Thyroid gland (tissue), 4 donors: ENCODE data around the gene LYPD1. TPM values are rescaled to one million over a fixed set of nuclear protein-coding genes. Genes with fewer than 3 reads are reported as not detected.
A peak's percentile ranks its signal among the peaks of the same experiment; 100 is the strongest.

Source experiments
- DNase-seq, 2 donors: peaks; one replicate each; pipeline ENCODE4 v3.0.0-alpha.2; 2019
- H3K27ac ChIP-seq, 3 donors: fragments of 200-600 bp; sonication (generic); 1 replicate in 2 of 3; 2 replicates in 1 of 3; pipeline ENCODE4 v1.5.1; 2016 to 2019; ENCODE audit warnings: mild to moderate bottlenecking in 1 of 3, moderate library complexity in 1 of 3
- H3K27me3 ChIP-seq: fragments of 200-600 bp; sonication (generic); one replicate; pipeline ENCODE4 v1.5.1; 2019
- H3K36me3 ChIP-seq, 2 donors: fragments of 200-600 bp; sonication (generic); one replicate each; pipeline ENCODE4 v1.5.1; 2016 to 2019
- H3K4me1 ChIP-seq, 2 donors: fragments of 200-600 bp; sonication (generic); one replicate each; pipeline ENCODE4 v1.5.1; 2017 to 2019
- H3K4me3 ChIP-seq, 3 donors: fragments of 200-600 bp; sonication (generic); replicated peaks in 1 of 3; 1 replicate in 2 of 3; 2 replicates in 1 of 3; pipeline ENCODE4 v1.5.1; 2016; ENCODE audit warnings: mild to moderate bottlenecking in 1 of 3
- H3K9me3 ChIP-seq: fragments of 200-600 bp; sonication (generic); one replicate; pipeline ENCODE4 v1.5.1; 2017
- POLR2A ChIP-seq, 2 donors: fragments of 450-650 bp; IDR thresholded peaks; one replicate each; pipeline ENCODE4 v1.6.1; 2017; ENCODE audit warnings: antibody characterized with exemption in 2 of 2, mild to moderate bottlenecking in 2 of 2, moderate library complexity in 1 of 2
- WGBS, 2 donors: methylation state at CpG; one replicate each; pipeline ENCODE4 v1.1.5; 2017; 5-methylcytosine and 5-hydroxymethylcytosine counted together
- intact Hi-C: fragments of 100-400 bp; cut with DNase I; formaldehyde crosslinking; loops from one replicate; pipeline ENCODE4 v1.15.1; 2023
- total RNA-seq, 4 donors: library from RNA; depleted of rRNA; stranded (reverse); fragments of >200 nt; gene quantifications; one replicate each; pipeline ENCODE4 v1.2.3, GENCODE V29; 2016
- TF ChIP-seq, protein P1 (sequence below), 6 experiments: fragments of 200-600 bp in 3 of 6; fragments of 450-650 bp in 3 of 6; sonication (generic) in 3 of 6; IDR thresholded peaks; one replicate each; pipeline ENCODE4 v1.5.1; 2016 to 2019; ENCODE audit warnings: antibody characterized with exemption in 6 of 6, mild to moderate bottlenecking in 2 of 6, inconsistent platforms in 1 of 6, moderate library complexity in 1 of 6

LYPD1 gene
- total RNA-seq, 4 donors from 2014 or later: 0.45 to 1.9 (median 0.93) TPM; not detected in 1

DNA sequence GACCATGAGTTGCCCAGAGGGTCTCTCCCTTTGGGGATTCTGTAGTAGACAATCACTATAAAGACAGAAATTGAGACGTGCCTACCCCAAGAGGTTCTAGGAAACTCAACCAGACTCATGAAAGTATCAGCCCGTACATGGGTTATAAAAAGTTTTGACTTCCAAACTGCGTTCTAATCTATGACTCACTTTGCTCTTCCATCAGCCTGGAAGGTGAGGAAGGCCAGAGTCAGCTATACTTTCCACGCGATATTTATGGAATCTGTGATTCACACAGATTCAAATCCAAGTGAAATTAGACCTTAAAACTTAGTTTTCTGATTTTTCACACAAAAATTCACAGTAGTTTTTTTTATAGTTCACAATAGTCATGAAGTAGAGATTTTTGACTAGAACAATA is 7.7 kb upstream of the LYPD1 start:
- Histone ChIP-seq H3K4me1 (no peaks in the 10 kb centered on the region), H3K36me3 (no peaks in the 10 kb centered on the region), H3K9me3 (no peaks in the 10 kb centered on the region), H3K4me3 (no peak overlapping the region), H3K27me3 (no peaks in the 10 kb centered on the region), H3K27ac (no peak overlapping the region)
- TF ChIP-seq, protein P1, sequence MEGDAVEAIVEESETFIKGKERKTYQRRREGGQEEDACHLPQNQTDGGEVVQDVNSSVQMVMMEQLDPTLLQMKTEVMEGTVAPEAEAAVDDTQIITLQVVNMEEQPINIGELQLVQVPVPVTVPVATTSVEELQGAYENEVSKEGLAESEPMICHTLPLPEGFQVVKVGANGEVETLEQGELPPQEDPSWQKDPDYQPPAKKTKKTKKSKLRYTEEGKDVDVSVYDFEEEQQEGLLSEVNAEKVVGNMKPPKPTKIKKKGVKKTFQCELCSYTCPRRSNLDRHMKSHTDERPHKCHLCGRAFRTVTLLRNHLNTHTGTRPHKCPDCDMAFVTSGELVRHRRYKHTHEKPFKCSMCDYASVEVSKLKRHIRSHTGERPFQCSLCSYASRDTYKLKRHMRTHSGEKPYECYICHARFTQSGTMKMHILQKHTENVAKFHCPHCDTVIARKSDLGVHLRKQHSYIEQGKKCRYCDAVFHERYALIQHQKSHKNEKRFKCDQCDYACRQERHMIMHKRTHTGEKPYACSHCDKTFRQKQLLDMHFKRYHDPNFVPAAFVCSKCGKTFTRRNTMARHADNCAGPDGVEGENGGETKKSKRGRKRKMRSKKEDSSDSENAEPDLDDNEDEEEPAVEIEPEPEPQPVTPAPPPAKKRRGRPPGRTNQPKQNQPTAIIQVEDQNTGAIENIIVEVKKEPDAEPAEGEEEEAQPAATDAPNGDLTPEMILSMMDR (IDR thresholded peaks at IDR 0.05): no peak
- TF ChIP-seq POLR2A (IDR thresholded peaks at IDR 0.05): no peak
- DNase-seq: no peak
- intact Hi-C loops: no loop called here
- WGBS, 2 donors: 88 to 96% methylated on average over 5 of the region's 5 CpGs

DNA sequence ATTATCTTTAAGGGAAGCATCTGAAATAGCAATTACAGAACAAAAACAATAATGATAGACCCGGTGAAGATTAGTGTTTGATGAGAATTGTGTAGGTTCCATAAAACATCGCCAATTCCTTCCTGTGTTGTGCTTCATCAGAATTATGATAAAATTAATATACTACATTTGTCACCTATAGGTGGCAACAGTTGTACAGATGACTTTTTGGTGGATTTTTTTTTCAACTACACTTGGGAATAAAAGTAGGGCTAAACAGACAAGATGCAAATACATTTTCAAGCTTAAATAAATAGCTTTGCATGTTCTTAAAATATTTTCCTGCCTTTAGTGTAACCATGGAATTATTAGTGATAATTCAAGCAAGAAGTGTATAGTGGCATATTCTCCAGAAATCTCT is 7.0 kb upstream of the LYPD1 start:
- H3K27ac ChIP-seq: no peak overlapping the region
- no peak for DNase-seq
- intact Hi-C loops: no loop called here
- H3K27me3 ChIP-seq: no peaks in the 10 kb centered on the region
- H3K4me1 ChIP-seq: no peaks in the 10 kb centered on the region
- no peak overlapping the region for H3K4me3 ChIP-seq
- H3K36me3 ChIP-seq: no peaks in the 10 kb centered on the region
- no peaks in the 10 kb centered on the region for H3K9me3 ChIP-seq
- WGBS, 2 donors: 82 to 89% methylated on average over 2 of the region's 2 CpGs
- no peak for TF ChIP-seq POLR2A (IDR thresholded peaks at IDR 0.05)
- TF ChIP-seq, protein P1 (IDR thresholded peaks at IDR 0.05): no peak

DNA sequence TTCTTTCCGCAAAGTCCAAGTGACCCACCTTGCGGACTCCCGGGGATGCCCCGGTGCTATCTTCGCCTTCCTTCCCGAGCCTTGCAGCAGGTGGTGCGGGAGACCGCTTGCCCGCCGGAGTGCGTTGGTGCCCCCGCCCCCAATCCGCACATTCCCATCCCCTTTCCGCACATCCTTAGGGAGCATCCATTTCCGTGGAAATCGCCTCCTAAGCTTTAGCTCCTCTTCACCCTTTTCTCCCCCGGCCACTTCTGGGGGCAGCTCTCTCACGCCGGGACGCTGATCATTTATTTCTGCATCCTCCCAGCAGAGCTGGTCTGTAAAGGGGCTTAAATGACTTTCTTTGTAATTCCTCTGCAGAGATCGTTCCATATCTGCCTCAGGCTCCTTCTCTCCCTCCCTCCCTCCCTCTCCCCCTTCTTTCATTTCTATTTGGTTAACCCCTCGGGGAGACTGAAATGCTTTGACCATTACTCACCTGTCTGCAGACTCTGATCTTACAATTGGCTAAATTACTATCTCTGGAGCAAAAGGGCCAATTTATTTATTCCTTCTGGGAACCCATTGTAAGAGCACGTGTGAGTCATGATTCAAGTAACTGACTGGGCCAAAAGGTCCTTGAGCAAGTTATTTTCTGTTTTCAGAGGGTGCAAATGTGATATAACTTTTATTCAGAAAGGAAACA is 1.3 kb upstream of the LYPD1 start:
- peaks cover 19 to 31% of the 10 kb centered on the region in 2 donors for H3K4me1 ChIP-seq
- peaks cover 11% of the 10 kb centered on the region for H3K27me3 ChIP-seq
- no peak overlapping the region for H3K4me3 ChIP-seq
- no peak overlapping the region for H3K27ac ChIP-seq
- TF ChIP-seq, protein P1 (IDR thresholded peaks at IDR 0.05): no peak
- TF ChIP-seq POLR2A (IDR thresholded peaks at IDR 0.05): no peak
- H3K36me3 ChIP-seq: no peaks in the 10 kb centered on the region
- H3K9me3 ChIP-seq: no peaks in the 10 kb centered on the region
- intact Hi-C loops: no loop called here
- 22 to 29% methylated on average over 23 of the region's 23 CpGs for WGBS, 2 donors
- DNase-seq: no peak

DNA sequence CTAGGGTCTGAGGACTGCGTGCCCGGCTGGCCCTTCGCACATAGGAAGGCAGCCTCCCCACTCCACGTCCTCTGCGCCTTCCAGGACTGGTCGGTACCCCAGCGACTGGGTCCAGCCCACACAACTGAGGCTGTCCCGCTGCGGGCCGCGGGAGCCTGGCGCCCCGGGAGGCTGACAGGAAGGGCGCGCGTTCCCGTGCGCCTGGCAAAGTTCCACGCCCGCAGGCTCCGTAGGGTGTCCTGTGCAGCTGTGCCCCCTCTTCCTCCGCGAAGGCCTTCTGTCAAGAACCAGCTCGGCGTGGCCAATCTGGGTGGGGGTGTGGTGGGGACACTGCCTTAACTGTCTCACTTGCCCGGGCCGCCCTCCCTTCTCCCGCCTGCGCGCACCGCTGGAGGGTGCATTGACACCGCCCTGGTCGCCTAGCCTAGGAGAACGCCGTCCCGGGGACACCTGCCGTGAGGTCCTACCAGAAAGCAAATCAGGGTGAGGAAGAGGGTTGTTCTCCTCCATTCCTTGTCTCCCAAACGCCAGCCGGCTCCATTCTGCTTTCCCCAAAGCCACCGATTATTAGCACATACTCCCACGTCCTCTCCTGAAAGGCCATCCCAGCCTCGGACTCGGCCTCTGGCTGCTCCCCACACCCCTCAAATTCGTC is 618 bp upstream of the LYPD1 start:
- H3K4me3 ChIP-seq: peak overlapping the region in 2 of 3 donors; percentile 23 to 31
- H3K27ac ChIP-seq: no peak overlapping the region
- no peaks in the 10 kb centered on the region for H3K36me3 ChIP-seq
- 1% methylated on average over 7 to 22 of the region's 44 CpGs for WGBS, 2 donors
- DNase-seq: peak in 1 of 2 donors; percentile 20
- TF ChIP-seq, protein P1 (IDR thresholded peaks at IDR 0.05): no peak
- TF ChIP-seq POLR2A (IDR thresholded peaks at IDR 0.05): no peak
- peaks cover 11% of the 10 kb centered on the region for H3K27me3 ChIP-seq
- peaks cover 19 to 31% of the 10 kb centered on the region in 2 donors for H3K4me1 ChIP-seq
- no peaks in the 10 kb centered on the region for H3K9me3 ChIP-seq
- intact Hi-C loops: no loop called here
